ENCODE measurements around the gene CYB561. TPM values are rescaled to one million over a fixed set of nuclear protein-coding genes. Genes with fewer than 3 reads are reported as not detected.

The CYB561 gene
- total RNA-seq, 4 donors from 2014 or later: 2.2 to 6.5 (median 3.9) TPM

DNA sequence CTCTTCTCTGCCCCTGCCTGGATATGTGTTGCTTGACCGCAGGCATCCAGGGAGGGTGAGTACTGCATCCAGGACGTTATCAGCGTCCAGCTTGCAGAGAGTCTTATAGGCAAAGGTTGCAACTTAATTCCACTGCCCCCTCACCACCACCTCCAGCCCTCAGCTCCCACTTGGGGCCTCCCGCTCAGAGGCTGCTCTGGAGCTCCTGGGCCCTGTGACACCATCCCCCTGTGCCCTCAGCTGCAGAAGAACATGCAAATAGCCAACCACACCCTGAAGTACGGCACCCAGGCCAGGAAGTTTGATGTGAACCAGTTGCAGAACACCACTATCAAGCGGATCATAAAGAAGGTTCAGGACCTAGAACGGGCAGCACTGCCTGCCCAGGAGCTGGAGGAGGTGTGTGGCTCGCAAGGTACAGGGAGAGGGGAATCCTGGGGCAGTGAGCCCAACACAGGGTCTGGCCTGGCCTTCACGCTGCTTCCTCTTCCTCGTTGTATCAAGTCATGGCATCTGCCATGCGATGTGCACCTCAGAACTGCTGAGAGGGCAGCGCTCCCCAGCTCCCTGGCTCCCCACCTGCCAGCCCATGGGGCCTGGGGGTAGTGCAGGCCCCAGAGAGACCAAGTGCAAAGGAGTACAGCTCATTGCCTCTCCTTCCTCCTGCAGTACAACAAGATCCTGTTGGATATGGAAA, 40.4 kb upstream of the CYB561 start:
- Histone ChIP-seq H3K4me1 (no peaks in the 10 kb centered on the region), H3K27me3 (no peaks in the 10 kb centered on the region), H3K27ac (no peak overlapping the region), H3K4me3 (no peak overlapping the region), H3K36me3 (no peaks in the 10 kb centered on the region), H3K9me3 (no peaks in the 10 kb centered on the region)
- no peak for ATAC-seq
- TF ChIP-seq POLR2A (IDR thresholded peaks at IDR 0.05) (no peak), CTCF (IDR thresholded peaks at IDR 0.05 in 4 of 5, conservative IDR thresholded peaks at IDR 0.05 in 1 of 5) (no peak)
- intact Hi-C loops (cut with DNase I; ENCODE audit: low total_unique reads) (no loop called here), in situ Hi-C loops (cut with MboI; ENCODE audit: low sequenced_read_pairs in 4 of 4) (loop anchor here in 2 of 4 donors (10.0 kb wide), 2 partner anchors 52 to 62 kb away; no protein-coding TSS in a partner anchor)
- no peak for DNase-seq

- TF ChIP-seq CTCF (IDR thresholded peaks at IDR 0.05 in 4 of 5, conservative IDR thresholded peaks at IDR 0.05 in 1 of 5) (no peak), POLR2A (IDR thresholded peaks at IDR 0.05) (no peak)
- DNase-seq (no peak), ATAC-seq (no peak)
- peaks cover 0 to 7% (median 0%) of the 10 kb centered on the region in 3 donors for H3K27me3 ChIP-seq
- H3K9me3 ChIP-seq: no peaks in the 10 kb centered on the region
- H3K36me3 ChIP-seq: no peaks in the 10 kb centered on the region
- intact Hi-C loops (cut with DNase I; ENCODE audit: low total_unique reads): no loop called here
- in situ Hi-C loops (cut with MboI; ENCODE audit: low sequenced_read_pairs in 4 of 4): loop anchor here in 2 of 4 donors (10.0 kb wide), 2 partner anchors 49 to 59 kb away; no protein-coding TSS in a partner anchor
- H3K27ac ChIP-seq: no peak overlapping the region
- H3K4me1 ChIP-seq: no peaks in the 10 kb centered on the region
- no peak overlapping the region for H3K4me3 ChIP-seq
These were observed 37.8 kb upstream of the CYB561 start for GRCh38 chr17:63483655-63484575.

GRCh38 chr17:63483038-63483437, 36.9 kb upstream of the CYB561 start:
- Histone ChIP-seq H3K9me3 (no peaks in the 10 kb centered on the region), H3K27ac (no peak overlapping the region), H3K4me1 (peaks cover 0 to 5% of the 10 kb centered on the region in 2 donors), H3K36me3 (no peaks in the 10 kb centered on the region), H3K4me3 (no peak overlapping the region), H3K27me3 (peaks cover 5 to 14% (median 5%) of the 10 kb centered on the region in 3 donors)
- intact Hi-C loops (cut with DNase I; ENCODE audit: low total_unique reads): no loop called here
- DNase-seq (no peak), ATAC-seq (no peak)
- TF ChIP-seq POLR2A (IDR thresholded peaks at IDR 0.05) (no peak), CTCF (IDR thresholded peaks at IDR 0.05 in 4 of 5, conservative IDR thresholded peaks at IDR 0.05 in 1 of 5) (no peak)
- in situ Hi-C loops (cut with MboI; ENCODE audit: low sequenced_read_pairs in 4 of 4): loop anchor here in 2 of 4 donors (10.0 kb wide), 2 partner anchors 48 to 58 kb away; no protein-coding TSS in a partner anchor

DNA sequence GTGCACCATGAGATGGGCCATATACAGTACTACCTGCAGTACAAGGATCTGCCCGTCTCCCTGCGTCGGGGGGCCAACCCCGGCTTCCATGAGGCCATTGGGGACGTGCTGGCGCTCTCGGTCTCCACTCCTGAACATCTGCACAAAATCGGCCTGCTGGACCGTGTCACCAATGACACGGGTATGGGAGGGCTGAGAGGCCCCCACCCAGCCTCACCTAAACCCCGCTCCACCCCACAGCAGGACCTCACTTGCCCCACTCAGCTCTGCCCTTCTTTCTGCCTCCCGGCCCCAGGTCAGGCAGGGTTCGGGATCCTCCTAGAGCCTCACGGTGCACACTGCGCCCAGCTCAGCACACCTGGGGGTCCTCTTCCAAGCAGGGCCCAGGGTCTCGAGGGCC, 36.4 kb upstream of the CYB561 start:
- H3K36me3 ChIP-seq: no peaks in the 10 kb centered on the region
- intact Hi-C loops (cut with DNase I; ENCODE audit: low total_unique reads): no loop called here
- no peak overlapping the region for H3K27ac ChIP-seq
- in situ Hi-C loops (cut with MboI; ENCODE audit: low sequenced_read_pairs in 4 of 4): loop anchor here in 2 of 4 donors (10.0 kb wide), 2 partner anchors 48 to 58 kb away; no protein-coding TSS in a partner anchor
- H3K9me3 ChIP-seq: no peaks in the 10 kb centered on the region
- no peak for DNase-seq
- H3K4me3 ChIP-seq: no peak overlapping the region
- ATAC-seq: no peak
- H3K27me3 ChIP-seq: peaks cover 10 to 20% (median 10%) of the 10 kb centered on the region in 3 donors
- TF ChIP-seq POLR2A (IDR thresholded peaks at IDR 0.05) (no peak), CTCF (IDR thresholded peaks at IDR 0.05 in 4 of 5, conservative IDR thresholded peaks at IDR 0.05 in 1 of 5) (no peak)
- peaks cover 5 to 11% of the 10 kb centered on the region in 2 donors for H3K4me1 ChIP-seq
